Chondrocyte (in vitro differentiated cells): ENCODE data around the gene SELENOH. TPM values are rescaled to one million over a fixed set of nuclear protein-coding genes. Genes with fewer than 3 reads are reported as not detected.
A peak's percentile ranks its signal among the peaks of the same experiment; 100 is the strongest.

Experiments
- DNase-seq: peaks from one replicate; pipeline ENCODE4 v3.0.0; 2021; ENCODE audit warnings: mixed read lengths, low spot score
- H3K27ac Mint-ChIP-seq: one replicate; pipeline ENCODE4 v1.8.0; 2021; ENCODE audit warnings: mild to moderate bottlenecking, moderate library complexity, mixed read lengths; ENCODE audit not compliant: unreplicated experiment
- H3K27me3 Mint-ChIP-seq: 2 replicates; pipeline ENCODE4 v1.8.0; 2021; ENCODE audit warnings: low read depth, mixed read lengths
- H3K36me3 Mint-ChIP-seq: 2 replicates; pipeline ENCODE4 v1.8.0; 2021; ENCODE audit warnings: low read depth, mixed read lengths
- H3K4me1 Mint-ChIP-seq: 2 replicates; pipeline ENCODE4 v1.8.0; 2021; ENCODE audit warnings: low read depth, mild to moderate bottlenecking, mixed read lengths
- H3K4me3 Mint-ChIP-seq: one replicate; pipeline ENCODE4 v1.8.0; 2021; ENCODE audit warnings: mild to moderate bottlenecking, moderate library complexity, mixed read lengths; ENCODE audit not compliant: unreplicated experiment
- H3K9me3 Mint-ChIP-seq: 2 replicates; pipeline ENCODE4 v1.8.0; 2021; ENCODE audit warnings: low read depth, mixed read lengths
- total RNA-seq: library from RNA; stranded (reverse); gene quantifications from 3 replicates; pipeline ENCODE4 v1.2.1, GENCODE V29; 2021
- TF ChIP-seq, protein P1 (sequence below): fragments of 200-600 bp; sonication (generic); IDR thresholded peaks from 2 replicates; pipeline ENCODE4 v1.5.0; 2021; ENCODE audit warnings: antibody characterized with exemption, mild to moderate bottlenecking, moderate library complexity

SELENOH gene
- total RNA-seq, 1 donor from 2014 or later = 87.3 TPM

DNA sequence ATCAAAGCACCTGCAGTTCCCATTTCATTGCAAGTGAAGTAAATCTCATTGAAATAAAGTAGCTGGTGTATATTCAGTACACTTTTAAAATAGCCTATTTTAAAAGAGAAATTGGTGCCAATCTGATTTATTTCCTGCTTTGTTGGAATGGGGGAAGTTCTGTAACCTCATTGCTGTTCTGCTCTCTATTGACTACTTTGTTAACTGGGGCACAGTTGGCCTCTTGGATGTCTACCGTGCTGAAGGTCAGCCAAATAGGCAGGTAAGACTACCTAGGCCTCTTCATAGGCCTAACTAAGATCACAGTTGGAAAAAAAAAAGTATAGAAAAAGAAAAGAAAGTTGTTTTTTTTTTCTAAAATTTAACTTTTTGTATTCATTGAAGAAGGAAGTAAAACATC, 29.5 kb downstream of the SELENOH start:
- no peak for DNase-seq
- Mint-ChIP-seq H3K36me3 (peaks cover 2% of the 10 kb centered on the region), H3K4me1 (peaks cover 66% of the 10 kb centered on the region), H3K27ac (no peak overlapping the region), H3K9me3 (no peaks in the 10 kb centered on the region), H3K4me3 (no peak overlapping the region), H3K27me3 (no peaks in the 10 kb centered on the region)
- TF ChIP-seq, protein P1, sequence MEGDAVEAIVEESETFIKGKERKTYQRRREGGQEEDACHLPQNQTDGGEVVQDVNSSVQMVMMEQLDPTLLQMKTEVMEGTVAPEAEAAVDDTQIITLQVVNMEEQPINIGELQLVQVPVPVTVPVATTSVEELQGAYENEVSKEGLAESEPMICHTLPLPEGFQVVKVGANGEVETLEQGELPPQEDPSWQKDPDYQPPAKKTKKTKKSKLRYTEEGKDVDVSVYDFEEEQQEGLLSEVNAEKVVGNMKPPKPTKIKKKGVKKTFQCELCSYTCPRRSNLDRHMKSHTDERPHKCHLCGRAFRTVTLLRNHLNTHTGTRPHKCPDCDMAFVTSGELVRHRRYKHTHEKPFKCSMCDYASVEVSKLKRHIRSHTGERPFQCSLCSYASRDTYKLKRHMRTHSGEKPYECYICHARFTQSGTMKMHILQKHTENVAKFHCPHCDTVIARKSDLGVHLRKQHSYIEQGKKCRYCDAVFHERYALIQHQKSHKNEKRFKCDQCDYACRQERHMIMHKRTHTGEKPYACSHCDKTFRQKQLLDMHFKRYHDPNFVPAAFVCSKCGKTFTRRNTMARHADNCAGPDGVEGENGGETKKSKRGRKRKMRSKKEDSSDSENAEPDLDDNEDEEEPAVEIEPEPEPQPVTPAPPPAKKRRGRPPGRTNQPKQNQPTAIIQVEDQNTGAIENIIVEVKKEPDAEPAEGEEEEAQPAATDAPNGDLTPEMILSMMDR = no peak

DNA sequence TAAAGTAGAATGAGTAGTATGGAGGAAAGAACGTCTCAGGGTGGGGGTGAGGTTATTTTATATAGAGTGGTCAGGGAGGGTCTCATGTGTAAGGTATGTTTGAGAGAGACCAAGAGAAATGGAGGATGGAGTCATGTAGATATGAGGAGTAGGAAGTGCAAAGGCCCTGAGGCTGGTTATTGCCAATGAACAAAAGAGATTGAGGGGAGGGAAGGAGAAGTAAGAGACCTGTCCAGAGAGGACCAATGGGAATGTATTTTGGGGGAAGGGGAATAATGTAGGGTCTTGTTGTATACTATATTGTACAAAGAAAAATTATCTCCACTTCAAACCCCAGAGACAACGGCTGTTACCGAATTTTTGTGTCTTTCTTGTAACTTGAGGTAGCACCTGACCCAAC, 30.1 kb downstream of the SELENOH start:
- peaks cover 67% of the 10 kb centered on the region for H3K4me1 Mint-ChIP-seq
- TF ChIP-seq, protein P1 = no peak
- peak overlapping the region; percentile 42 for H3K27ac Mint-ChIP-seq

GRCh38 chr11:57772562-57772961, 31.3 kb downstream of the SELENOH start:
- peaks cover 2% of the 10 kb centered on the region for H3K36me3 Mint-ChIP-seq
- H3K4me3 Mint-ChIP-seq = no peak overlapping the region
- TF ChIP-seq, protein P1 = no peak
- H3K9me3 Mint-ChIP-seq = no peaks in the 10 kb centered on the region
- peak overlapping the region; percentile 62 for H3K27ac Mint-ChIP-seq
- H3K4me1 Mint-ChIP-seq = peaks cover 70% of the 10 kb centered on the region
- no peaks in the 10 kb centered on the region for H3K27me3 Mint-ChIP-seq
- DNase-seq = no peak

More for the DNA sequence above, 30.1 kb downstream of the SELENOH start:
- no peak overlapping the region for H3K4me3 Mint-ChIP-seq
- H3K36me3 Mint-ChIP-seq = peaks cover 2% of the 10 kb centered on the region
- no peaks in the 10 kb centered on the region for H3K27me3 Mint-ChIP-seq
- no peaks in the 10 kb centered on the region for H3K9me3 Mint-ChIP-seq
- no peak for DNase-seq

DNA sequence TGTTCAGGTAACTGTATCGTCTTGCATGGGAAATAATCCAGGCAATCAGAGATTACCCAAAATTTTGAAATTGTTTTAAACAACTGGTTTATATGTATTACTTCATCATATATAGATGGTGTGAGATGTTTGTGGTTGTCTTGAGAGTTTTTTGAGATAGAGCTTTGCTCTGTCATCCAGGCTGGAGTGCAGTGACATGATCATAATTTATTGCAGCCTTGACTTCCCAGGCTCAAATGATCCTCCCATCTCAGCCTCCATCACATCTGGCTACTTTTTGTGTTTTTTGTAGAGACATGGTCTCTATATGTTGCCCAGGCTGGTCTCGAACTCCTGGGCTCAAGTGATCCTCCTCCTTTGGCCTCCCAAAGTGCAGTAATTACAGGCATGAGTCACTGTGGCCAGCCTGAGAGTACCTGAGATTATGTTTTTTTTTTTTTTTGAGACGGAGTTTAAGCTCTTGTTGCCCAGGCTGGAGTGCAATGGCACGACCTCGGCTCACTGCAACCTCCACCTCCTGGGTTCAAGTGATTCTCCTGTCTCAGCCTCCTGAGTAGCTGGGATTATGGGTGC, 31.8 kb downstream of the SELENOH start:
- no peak for DNase-seq
- Mint-ChIP-seq H3K4me1 (peaks cover 73% of the 10 kb centered on the region), H3K4me3 (no peak overlapping the region), H3K9me3 (no peaks in the 10 kb centered on the region), H3K36me3 (peaks cover 2% of the 10 kb centered on the region), H3K27ac (peak overlapping the region; percentile 68), H3K27me3 (no peaks in the 10 kb centered on the region)
- TF ChIP-seq, protein P1 = no peak

- Mint-ChIP-seq H3K4me3 (peak overlapping the region; percentile 37), H3K36me3 (peaks cover 2% of the 10 kb centered on the region), H3K27ac (peak overlapping the region; percentile 84)
Measured at GRCh38 chr11:57775491-57775890, 34.2 kb downstream of the SELENOH start.

More at GRCh38 chr11:57775491-57775890, 34.2 kb downstream of the SELENOH start:
- no peaks in the 10 kb centered on the region for H3K9me3 Mint-ChIP-seq
- no peaks in the 10 kb centered on the region for H3K27me3 Mint-ChIP-seq
- TF ChIP-seq, protein P1 = no peak
- H3K4me1 Mint-ChIP-seq = peaks cover 84% of the 10 kb centered on the region
- DNase-seq = no peak
